Neural crest cell (in vitro differentiated cells): ENCODE measurements around the gene CADM1. TPM values are rescaled to one million over a fixed set of nuclear protein-coding genes. Genes with fewer than 3 reads are reported as not detected.

Experiments
- DNase-seq: peaks from one replicate; pipeline ENCODE4 v3.0.0; 2021; ENCODE audit warnings: low read depth, mixed read lengths, low spot score
- H3K27ac Mint-ChIP-seq: one replicate; pipeline ENCODE4 v1.8.0; 2021; ENCODE audit warnings: mild to moderate bottlenecking, mixed read lengths; ENCODE audit not compliant: unreplicated experiment
- H3K27me3 Mint-ChIP-seq: 2 replicates; pipeline ENCODE4 v1.8.0; 2021; ENCODE audit warnings: low read depth, mild to moderate bottlenecking, mixed read lengths
- H3K36me3 Mint-ChIP-seq: 2 replicates; pipeline ENCODE4 v1.8.0; 2021; ENCODE audit warnings: low read depth, mild to moderate bottlenecking, mixed read lengths
- H3K4me1 Mint-ChIP-seq: 2 replicates; pipeline ENCODE4 v1.8.0; 2021; ENCODE audit warnings: mixed read lengths
- H3K4me3 Mint-ChIP-seq: one replicate; pipeline ENCODE4 v1.8.0; 2021; ENCODE audit warnings: mild to moderate bottlenecking, mixed read lengths
- H3K9me3 Mint-ChIP-seq: 2 replicates; pipeline ENCODE4 v1.8.0; 2021; ENCODE audit warnings: mixed read lengths
- total RNA-seq: library from RNA; stranded (reverse); gene quantifications from 2 replicates; pipeline ENCODE4 v1.2.1, GENCODE V29; 2021
- TF ChIP-seq, protein P1 (sequence below): fragments of 200-600 bp; sonication (generic); conservative IDR thresholded peaks from 2 replicates; pipeline ENCODE4 v1.5.0; 2021; ENCODE audit warnings: antibody characterized with exemption, mild to moderate bottlenecking

CADM1 gene
- total RNA-seq, 1 donor from 2014 or later, result 112 TPM

DNA sequence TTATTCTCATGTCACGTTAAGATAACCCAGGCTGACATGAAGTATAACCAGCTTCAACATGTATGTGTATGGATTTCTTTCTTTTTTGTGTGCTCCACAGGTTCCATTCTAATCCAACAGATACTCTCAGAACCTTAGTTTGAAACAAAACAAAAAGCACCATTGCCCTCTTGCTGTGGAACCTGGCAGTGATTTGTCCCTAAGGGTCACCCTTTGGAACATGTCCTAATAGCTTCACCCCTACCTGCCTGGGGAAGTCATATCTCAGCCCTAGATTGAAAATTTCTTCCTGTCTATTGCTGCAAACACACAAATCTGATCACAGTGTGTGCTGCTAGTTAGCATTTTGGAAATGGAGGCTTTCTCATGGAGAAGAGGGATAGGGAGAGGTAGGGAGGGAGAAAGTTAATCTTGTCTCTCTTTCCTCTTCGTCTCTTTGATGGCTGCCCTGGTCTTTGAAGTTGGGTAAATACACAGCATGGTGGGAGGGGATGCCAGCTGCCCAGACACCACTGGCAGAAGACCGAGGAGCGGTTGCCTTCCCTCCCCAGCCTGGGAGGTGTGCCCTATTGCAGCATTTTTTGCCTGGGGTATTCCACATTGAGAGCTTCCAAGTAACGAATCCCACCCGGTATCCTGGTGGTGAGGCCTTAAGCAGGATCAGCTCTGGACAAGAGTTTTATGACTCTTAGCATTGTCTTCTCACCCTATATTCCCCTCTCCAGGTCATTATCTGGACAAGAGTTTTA, 11.6 kb upstream of the CADM1 start:
- Mint-ChIP-seq H3K27me3 (no peaks in the 10 kb centered on the region), H3K36me3 (no peaks in the 10 kb centered on the region), H3K4me1 (peaks cover 10% of the 10 kb centered on the region), H3K9me3 (no peaks in the 10 kb centered on the region), H3K27ac (no peak overlapping the region), H3K4me3 (no peak overlapping the region)
- TF ChIP-seq, protein P1, sequence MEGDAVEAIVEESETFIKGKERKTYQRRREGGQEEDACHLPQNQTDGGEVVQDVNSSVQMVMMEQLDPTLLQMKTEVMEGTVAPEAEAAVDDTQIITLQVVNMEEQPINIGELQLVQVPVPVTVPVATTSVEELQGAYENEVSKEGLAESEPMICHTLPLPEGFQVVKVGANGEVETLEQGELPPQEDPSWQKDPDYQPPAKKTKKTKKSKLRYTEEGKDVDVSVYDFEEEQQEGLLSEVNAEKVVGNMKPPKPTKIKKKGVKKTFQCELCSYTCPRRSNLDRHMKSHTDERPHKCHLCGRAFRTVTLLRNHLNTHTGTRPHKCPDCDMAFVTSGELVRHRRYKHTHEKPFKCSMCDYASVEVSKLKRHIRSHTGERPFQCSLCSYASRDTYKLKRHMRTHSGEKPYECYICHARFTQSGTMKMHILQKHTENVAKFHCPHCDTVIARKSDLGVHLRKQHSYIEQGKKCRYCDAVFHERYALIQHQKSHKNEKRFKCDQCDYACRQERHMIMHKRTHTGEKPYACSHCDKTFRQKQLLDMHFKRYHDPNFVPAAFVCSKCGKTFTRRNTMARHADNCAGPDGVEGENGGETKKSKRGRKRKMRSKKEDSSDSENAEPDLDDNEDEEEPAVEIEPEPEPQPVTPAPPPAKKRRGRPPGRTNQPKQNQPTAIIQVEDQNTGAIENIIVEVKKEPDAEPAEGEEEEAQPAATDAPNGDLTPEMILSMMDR, result no peak
- no peak for DNase-seq

DNA sequence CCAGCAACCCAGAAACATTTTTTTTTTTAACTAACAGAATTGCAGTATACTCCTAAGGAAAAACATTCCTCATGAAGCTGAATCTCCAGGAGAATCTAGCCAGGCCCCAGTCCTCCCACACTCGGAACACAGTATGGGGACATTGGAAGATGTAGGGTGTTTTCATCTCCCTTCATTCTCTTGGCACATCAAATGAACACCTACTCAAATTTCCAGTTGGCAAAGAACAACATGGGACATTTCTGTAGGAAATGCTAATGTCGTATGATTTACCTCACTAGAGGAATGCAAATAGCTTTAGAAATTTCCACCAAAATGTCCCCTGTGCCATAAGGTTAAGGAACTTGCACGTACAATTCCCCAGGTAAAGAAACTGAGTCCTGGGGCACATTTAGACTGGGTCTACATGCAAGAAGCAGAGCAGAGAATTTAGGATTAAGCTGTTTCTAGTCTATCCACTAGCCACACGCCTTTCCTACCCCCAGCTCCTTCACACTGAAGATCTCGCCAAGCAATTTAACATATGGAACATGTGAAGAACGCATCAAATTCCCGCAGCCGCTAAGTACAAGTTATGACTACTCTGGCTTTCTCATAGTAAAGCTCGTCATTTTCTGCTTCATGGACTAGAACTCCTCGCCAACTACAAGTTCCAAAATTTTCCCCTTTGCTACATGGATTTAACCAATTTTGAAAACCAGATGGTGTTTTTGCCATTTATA, 2.9 kb upstream of the CADM1 start:
- H3K4me3 Mint-ChIP-seq, result peak overlapping the region; percentile 41
- H3K27me3 Mint-ChIP-seq, result peaks cover 21% of the 10 kb centered on the region
- H3K9me3 Mint-ChIP-seq, result no peaks in the 10 kb centered on the region
- peaks cover 11% of the 10 kb centered on the region for H3K4me1 Mint-ChIP-seq
- H3K27ac Mint-ChIP-seq, result no peak overlapping the region
- H3K36me3 Mint-ChIP-seq, result no peaks in the 10 kb centered on the region
- TF ChIP-seq, protein P1, result no peak
- DNase-seq, result no peak

DNA sequence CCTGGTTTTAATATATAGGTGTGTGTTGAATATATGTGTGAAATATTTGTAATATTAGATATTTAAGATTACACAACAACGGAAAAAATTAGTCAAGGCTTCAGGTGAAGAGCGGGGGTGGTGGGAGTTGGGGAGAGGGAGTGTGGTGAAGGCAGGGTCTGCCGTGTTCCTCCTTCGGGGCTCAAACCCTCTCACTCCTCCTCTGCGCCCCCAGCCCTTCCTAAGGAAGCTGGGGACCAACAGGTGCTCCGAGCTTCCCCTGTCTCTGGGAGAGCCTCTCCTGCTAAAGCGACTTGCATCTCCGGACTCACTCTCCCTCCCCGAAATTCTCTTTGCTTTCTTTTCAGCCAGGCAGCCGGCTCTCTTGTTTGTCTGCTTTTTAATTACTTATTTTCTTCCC, 960 bp upstream of the CADM1 start:
- Mint-ChIP-seq H3K36me3 (no peaks in the 10 kb centered on the region), H3K4me3 (peak overlapping the region; percentile 97), H3K9me3 (no peaks in the 10 kb centered on the region), H3K4me1 (peaks cover 11% of the 10 kb centered on the region), H3K27ac (peak overlapping the region; percentile 96), H3K27me3 (peaks cover 21% of the 10 kb centered on the region)
- TF ChIP-seq, protein P1, result no peak
- no peak for DNase-seq

GRCh38 chr11:115503886-115504275, 334 bp downstream of the CADM1 start:
- TF ChIP-seq, protein P1, result no peak
- Mint-ChIP-seq H3K27me3 (peaks cover 13% of the 10 kb centered on the region), H3K4me1 (peaks cover 16% of the 10 kb centered on the region), H3K36me3 (no peaks in the 10 kb centered on the region), H3K27ac (peak overlapping the region; percentile 44), H3K4me3 (peak overlapping the region; percentile 97), H3K9me3 (no peaks in the 10 kb centered on the region)
- DNase-seq, result no peak

DNA sequence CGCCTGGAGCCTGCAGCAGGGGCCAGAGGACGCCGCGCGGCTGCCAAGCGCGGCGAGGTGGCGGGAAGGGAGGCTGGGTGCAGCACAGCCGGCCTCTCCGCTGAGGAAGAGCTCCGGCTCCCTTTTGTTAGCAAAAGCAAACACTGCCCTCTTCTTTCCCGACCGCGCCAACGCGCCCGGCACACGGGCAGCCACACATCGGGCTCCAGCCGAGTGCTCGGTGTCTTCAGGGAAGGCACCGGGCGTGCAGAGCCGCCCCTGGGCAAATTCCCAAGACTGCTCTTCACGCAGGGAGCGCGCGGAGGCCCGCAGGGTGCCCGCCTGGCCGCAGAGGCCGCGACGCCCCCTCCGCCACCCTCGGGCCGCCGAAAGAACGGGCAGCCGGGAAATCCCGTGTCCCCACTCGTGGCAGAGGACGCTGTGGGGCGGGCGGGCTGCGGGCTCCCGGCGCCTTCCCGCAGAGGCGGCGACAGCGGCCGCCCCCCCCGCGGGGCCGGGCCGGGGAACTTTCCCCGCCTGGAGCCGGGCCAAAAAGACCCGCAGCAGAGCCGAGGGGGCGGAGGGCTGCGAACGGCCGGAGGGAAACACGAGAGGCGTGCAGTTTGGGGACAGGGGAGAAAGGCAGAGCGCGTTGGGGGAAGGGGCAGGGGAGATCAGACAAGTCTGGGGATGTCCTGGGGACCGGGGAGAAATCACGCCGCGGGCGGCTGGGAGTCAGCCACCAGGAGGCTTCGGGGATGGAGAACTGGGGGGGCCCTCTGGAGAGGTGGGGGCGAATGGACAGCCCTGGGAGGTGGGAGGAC, 931 bp downstream of the CADM1 start:
- Mint-ChIP-seq H3K36me3 (no peaks in the 10 kb centered on the region), H3K4me1 (peaks cover 21% of the 10 kb centered on the region), H3K27me3 (peaks cover 13% of the 10 kb centered on the region), H3K9me3 (no peaks in the 10 kb centered on the region), H3K4me3 (peak overlapping the region; percentile 97), H3K27ac (peak overlapping the region; percentile 44)
- TF ChIP-seq, protein P1, result peak; percentile 53
- peak; percentile 50 for DNase-seq
